Neural progenitor cell (in vitro differentiated cells): ENCODE data around the gene OAS3. TPM values are rescaled to one million over a fixed set of nuclear protein-coding genes. Genes with fewer than 3 reads are reported as not detected.

Experiments used
- DNase-seq: peaks from one replicate; pipeline ENCODE4 v3.0.0-alpha.2; 2016; ENCODE audit warnings: low spot score
- H2AFZ ChIP-seq: fragments of 200-600 bp; sonication (generic); replicated peaks from 2 replicates; pipeline ENCODE4 v1.6.1; 2016; ENCODE audit warnings: antibody characterized with exemption
- H3F3A ChIP-seq: fragments of 200-600 bp; sonication (generic); 2 replicates; pipeline ENCODE4 v1.6.1; 2016; ENCODE audit warnings: antibody characterized with exemption, low read depth
- H3K27ac ChIP-seq: fragments of 200-600 bp; sonication (generic); 2 replicates; pipeline ENCODE4 v1.5.1; 2016; ENCODE audit warnings: mild to moderate bottlenecking
- H3K27me3 ChIP-seq: fragments of 200-600 bp; sonication (generic); 2 replicates; pipeline ENCODE4 v1.6.1; 2016; ENCODE audit warnings: mild to moderate bottlenecking, moderate library complexity
- H3K36me3 ChIP-seq: fragments of 200-600 bp; sonication (generic); 2 replicates; pipeline ENCODE4 v1.5.1; 2016
- H3K4me1 ChIP-seq: fragments of 200-600 bp; sonication (generic); 2 replicates; pipeline ENCODE4 v1.6.1; 2016; ENCODE audit warnings: mixed run types
- H3K4me2 ChIP-seq: fragments of 200-600 bp; sonication (generic); 2 replicates; pipeline ENCODE4 v1.6.1; 2016
- H3K4me3 ChIP-seq: fragments of 200-600 bp; sonication (generic); 2 replicates; pipeline ENCODE4 v1.5.1; 2016
- H3K79me2 ChIP-seq: fragments of 200-600 bp; sonication (generic); 2 replicates; pipeline ENCODE4 v1.6.1; 2016; ENCODE audit warnings: low read depth
- H3K9ac ChIP-seq: fragments of 200-600 bp; sonication (generic); 2 replicates; pipeline ENCODE4 v1.6.1; 2016
- H3K9me3 ChIP-seq: fragments of 200-600 bp; sonication (generic); 2 replicates; pipeline ENCODE4 v1.5.1; 2016; ENCODE audit warnings: low read depth
- H4K20me1 ChIP-seq: fragments of 200-600 bp; sonication (generic); 2 replicates; pipeline ENCODE4 v1.6.1; 2016; ENCODE audit warnings: low read depth
- H3K27ac Mint-ChIP-seq: 3 replicates; pipeline ENCODE4 v1.8.0; 2021; ENCODE audit warnings: mixed read lengths
- H3K27me3 Mint-ChIP-seq: 2 replicates; pipeline ENCODE4 v1.8.0; 2022; ENCODE audit warnings: low read depth, mild to moderate bottlenecking, inconsistent platforms, moderate library complexity, mixed read lengths; ENCODE audit not compliant: insufficient read depth
- H3K36me3 Mint-ChIP-seq: 3 replicates; pipeline ENCODE4 v1.8.0; 2021; ENCODE audit warnings: mixed read lengths
- H3K4me1 Mint-ChIP-seq: 3 replicates; pipeline ENCODE4 v1.8.0; 2021; ENCODE audit warnings: mixed read lengths
- H3K4me3 Mint-ChIP-seq: 3 replicates; pipeline ENCODE4 v1.8.0; 2021; ENCODE audit warnings: mild to moderate bottlenecking, moderate library complexity, mixed read lengths
- H3K9me3 Mint-ChIP-seq: 3 replicates; pipeline ENCODE4 v1.8.0; 2020; ENCODE audit warnings: mixed read lengths
- EZH2 ChIP-seq: fragments of 200-600 bp; sonication (generic); IDR thresholded peaks from 2 replicates; pipeline ENCODE4 v1.6.1; 2017; ENCODE audit warnings: antibody characterized with exemption, mild to moderate bottlenecking, moderate library complexity
- EZH2phosphoT487 ChIP-seq: fragments of 200-600 bp; sonication (generic); IDR thresholded peaks from 2 replicates; pipeline ENCODE4 v1.6.1; 2017; ENCODE audit warnings: antibody characterized with exemption
- total RNA-seq: library from RNA; depleted of rRNA; stranded (reverse); fragments of >200 nt; gene quantifications from 2 replicates; pipeline ENCODE4 v1.2.3, GENCODE V29; 2015; ENCODE audit warnings: low replicate concordance
- TF ChIP-seq, protein P1 (sequence below): fragments of 200-600 bp; sonication (generic); IDR thresholded peaks from 2 replicates; pipeline ENCODE4 v1.5.1; 2017; ENCODE audit warnings: antibody characterized with exemption, mild to moderate bottlenecking

OAS3 gene
- total RNA-seq, 1 donor from 2014 or later = not detected

DNA sequence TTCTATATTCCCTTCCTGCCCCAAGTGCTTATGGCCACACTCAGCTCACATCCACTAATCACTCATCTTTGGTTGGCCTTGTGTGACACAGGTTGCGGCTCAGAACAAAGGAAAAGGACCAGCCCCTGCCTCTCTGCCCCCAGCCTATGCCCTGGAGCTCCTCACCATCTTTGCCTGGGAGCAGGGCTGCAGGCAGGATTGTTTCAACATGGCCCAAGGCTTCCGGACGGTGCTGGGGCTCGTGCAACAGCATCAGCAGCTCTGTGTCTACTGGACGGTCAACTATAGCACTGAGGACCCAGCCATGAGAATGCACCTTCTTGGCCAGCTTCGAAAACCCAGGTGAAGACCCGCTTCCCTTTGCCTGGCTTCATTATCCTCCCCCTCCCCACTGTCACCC is 24.3 kb downstream of the OAS3 start:
- no peaks in the 10 kb centered on the region for H3F3A ChIP-seq
- TF ChIP-seq, protein P1, sequence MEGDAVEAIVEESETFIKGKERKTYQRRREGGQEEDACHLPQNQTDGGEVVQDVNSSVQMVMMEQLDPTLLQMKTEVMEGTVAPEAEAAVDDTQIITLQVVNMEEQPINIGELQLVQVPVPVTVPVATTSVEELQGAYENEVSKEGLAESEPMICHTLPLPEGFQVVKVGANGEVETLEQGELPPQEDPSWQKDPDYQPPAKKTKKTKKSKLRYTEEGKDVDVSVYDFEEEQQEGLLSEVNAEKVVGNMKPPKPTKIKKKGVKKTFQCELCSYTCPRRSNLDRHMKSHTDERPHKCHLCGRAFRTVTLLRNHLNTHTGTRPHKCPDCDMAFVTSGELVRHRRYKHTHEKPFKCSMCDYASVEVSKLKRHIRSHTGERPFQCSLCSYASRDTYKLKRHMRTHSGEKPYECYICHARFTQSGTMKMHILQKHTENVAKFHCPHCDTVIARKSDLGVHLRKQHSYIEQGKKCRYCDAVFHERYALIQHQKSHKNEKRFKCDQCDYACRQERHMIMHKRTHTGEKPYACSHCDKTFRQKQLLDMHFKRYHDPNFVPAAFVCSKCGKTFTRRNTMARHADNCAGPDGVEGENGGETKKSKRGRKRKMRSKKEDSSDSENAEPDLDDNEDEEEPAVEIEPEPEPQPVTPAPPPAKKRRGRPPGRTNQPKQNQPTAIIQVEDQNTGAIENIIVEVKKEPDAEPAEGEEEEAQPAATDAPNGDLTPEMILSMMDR = no peak
- TF ChIP-seq EZH2 (no peak), EZH2phosphoT487 (no peak)

GRCh38 chr12:112963227-112963861 is 25.1 kb downstream of the OAS3 start:
- H3K9ac ChIP-seq = no peak overlapping the region
- peak; percentile 23 for DNase-seq
- H3K27ac ChIP-seq = no peak overlapping the region
- H3K27ac Mint-ChIP-seq = no peak overlapping the region
- no peaks in the 10 kb centered on the region for H3K4me1 Mint-ChIP-seq
- no peaks in the 10 kb centered on the region for H3K4me1 ChIP-seq
- H3K79me2 ChIP-seq = no peaks in the 10 kb centered on the region
- TF ChIP-seq, protein P1 = peak; percentile 11
- no peak for TF ChIP-seq EZH2
- peaks cover 3% of the 10 kb centered on the region for H3K27me3 Mint-ChIP-seq
- H3K36me3 ChIP-seq = no peaks in the 10 kb centered on the region
- no peak overlapping the region for H3K4me3 Mint-ChIP-seq
- H3K4me2 ChIP-seq = no peak overlapping the region
- H2AFZ ChIP-seq = no peak overlapping the region
- no peaks in the 10 kb centered on the region for H3F3A ChIP-seq
- H4K20me1 ChIP-seq = no peaks in the 10 kb centered on the region
- no peak overlapping the region for H3K4me3 ChIP-seq
- no peaks in the 10 kb centered on the region for H3K36me3 Mint-ChIP-seq
- H3K27me3 ChIP-seq = no peaks in the 10 kb centered on the region
- peaks cover 11% of the 10 kb centered on the region for H3K9me3 Mint-ChIP-seq
- no peaks in the 10 kb centered on the region for H3K9me3 ChIP-seq

More for the DNA sequence above, 24.3 kb downstream of the OAS3 start:
- Histone ChIP-seq H3K4me1 (no peaks in the 10 kb centered on the region), H3K4me3 (no peak overlapping the region), H3K9me3 (no peaks in the 10 kb centered on the region), H3K27ac (no peak overlapping the region), H3K27me3 (no peaks in the 10 kb centered on the region), H3K4me2 (no peak overlapping the region), H3K9ac (no peak overlapping the region), H2AFZ (no peak overlapping the region), H3K79me2 (no peaks in the 10 kb centered on the region), H3K36me3 (no peaks in the 10 kb centered on the region), H4K20me1 (no peaks in the 10 kb centered on the region)
- peaks cover 15% of the 10 kb centered on the region for H3K9me3 Mint-ChIP-seq
- H3K36me3 Mint-ChIP-seq = no peaks in the 10 kb centered on the region
- H3K27me3 Mint-ChIP-seq = peaks cover 3% of the 10 kb centered on the region
- peak overlapping the region; percentile 27 for H3K27ac Mint-ChIP-seq
- H3K4me3 Mint-ChIP-seq = no peak overlapping the region
- no peaks in the 10 kb centered on the region for H3K4me1 Mint-ChIP-seq
- DNase-seq = no peak

DNA sequence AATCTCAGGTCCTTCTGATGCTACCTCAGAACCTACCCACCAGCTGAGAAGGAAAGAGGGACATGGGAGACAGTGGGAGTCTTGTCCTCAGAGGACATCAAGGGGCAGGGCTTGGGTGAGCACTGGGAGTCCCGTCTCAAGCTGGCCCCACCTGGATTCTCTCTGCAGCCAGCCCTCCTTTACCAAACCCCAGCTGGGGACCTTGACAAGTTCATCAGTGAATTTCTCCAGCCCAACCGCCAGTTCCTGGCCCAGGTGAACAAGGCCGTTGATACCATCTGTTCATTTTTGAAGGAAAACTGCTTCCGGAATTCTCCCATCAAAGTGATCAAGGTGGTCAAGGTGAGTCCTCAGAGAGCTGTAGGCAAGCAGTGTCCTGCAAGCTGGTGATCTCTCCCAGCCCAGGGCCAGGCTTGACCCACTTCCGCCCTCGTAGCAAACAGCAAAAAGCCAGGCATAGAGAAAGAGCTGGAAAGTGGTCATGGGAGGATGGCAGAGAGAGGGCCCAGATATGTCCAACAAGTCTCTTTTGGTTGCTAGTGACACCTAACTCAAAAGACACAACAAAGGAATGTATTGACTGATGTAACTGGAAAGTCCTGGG is 25.9 kb downstream of the OAS3 start:
- Histone ChIP-seq H3K36me3 (no peaks in the 10 kb centered on the region), H4K20me1 (no peaks in the 10 kb centered on the region), H3K4me1 (no peaks in the 10 kb centered on the region), H3F3A (no peaks in the 10 kb centered on the region), H3K9ac (no peak overlapping the region), H3K4me3 (no peak overlapping the region), H3K4me2 (no peak overlapping the region), H2AFZ (no peak overlapping the region), H3K79me2 (no peaks in the 10 kb centered on the region), H3K27me3 (no peaks in the 10 kb centered on the region), H3K27ac (no peak overlapping the region), H3K9me3 (no peaks in the 10 kb centered on the region)
- no peak for DNase-seq
- Mint-ChIP-seq H3K27me3 (peaks cover 3% of the 10 kb centered on the region), H3K27ac (no peak overlapping the region), H3K4me3 (no peak overlapping the region), H3K9me3 (peaks cover 11% of the 10 kb centered on the region), H3K4me1 (no peaks in the 10 kb centered on the region), H3K36me3 (no peaks in the 10 kb centered on the region)
- TF ChIP-seq, protein P1 = no peak
- TF ChIP-seq EZH2 = no peak
- no peak for TF ChIP-seq EZH2phosphoT487
